NCI-H524 (cell line): ENCODE data around the gene PCYOX1L.

Experiments used
- DNase-seq, 2 experiments: peaks; one replicate each; lab custom pipeline; 2025; lab: John Stamatoyannopoulos, UW

The PCYOX1L gene

DNA sequence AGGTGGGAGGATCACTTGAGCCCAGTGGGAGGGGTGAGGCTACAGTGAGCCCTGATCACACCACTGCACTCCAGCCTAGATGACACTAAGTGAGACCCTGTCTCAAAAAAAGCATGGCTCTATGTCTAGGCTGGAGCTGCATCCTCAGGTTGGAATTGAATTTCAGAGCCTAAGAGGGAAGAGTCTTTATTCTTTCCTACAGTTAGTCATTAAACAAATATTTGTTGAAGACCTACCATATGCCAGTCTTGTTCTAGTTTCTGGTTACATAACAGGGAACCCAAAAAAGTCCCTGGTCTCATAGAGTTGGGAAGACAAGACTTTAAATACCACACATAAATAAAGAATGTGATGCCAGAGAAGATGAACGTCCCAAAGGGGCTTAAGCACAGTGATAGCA, 19.5 kb upstream of the PCYOX1L start:
- no peak for DNase-seq

DNA sequence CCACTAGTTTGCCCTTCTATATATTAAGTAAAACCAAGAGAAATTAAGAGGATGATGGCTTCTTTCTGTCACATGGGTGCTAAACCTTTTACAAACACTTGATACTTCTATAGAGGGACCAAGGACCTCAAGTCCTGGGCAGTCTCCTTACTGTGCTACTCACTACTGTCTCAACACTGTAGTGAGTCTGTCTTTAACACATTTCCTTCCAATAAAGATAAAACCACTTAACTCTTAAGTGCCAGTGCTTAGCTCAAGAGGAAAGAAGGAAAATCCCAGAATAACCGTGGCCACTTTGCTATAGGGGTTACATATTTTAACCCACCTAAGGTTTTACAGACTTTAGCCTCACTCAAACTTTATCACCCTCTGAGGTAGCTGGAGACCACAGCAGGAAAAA, 16.9 kb upstream of the PCYOX1L start:
- peak; percentile 42 to 72 for DNase-seq

DNA sequence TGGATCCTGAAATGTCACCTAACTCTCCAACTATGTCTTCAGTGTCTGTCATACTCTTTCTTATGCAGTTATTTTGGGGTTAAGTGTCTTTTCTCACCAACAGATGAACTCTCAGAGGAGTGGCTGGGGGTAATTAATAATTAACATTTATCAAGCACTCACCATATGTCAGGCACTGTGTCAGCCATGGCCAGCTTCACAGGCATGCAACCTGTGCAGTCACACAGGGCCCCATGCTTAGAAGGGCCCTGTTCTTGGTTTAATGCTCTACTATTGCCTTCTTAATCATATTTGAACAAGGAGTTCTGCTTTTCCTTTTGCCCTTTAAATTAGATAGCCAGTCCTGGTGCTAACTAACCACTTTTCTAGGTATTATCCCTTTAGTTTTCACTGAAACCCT, 16.0 kb upstream of the PCYOX1L start:
- DNase-seq, result peak; percentile 60 to 89

DNA sequence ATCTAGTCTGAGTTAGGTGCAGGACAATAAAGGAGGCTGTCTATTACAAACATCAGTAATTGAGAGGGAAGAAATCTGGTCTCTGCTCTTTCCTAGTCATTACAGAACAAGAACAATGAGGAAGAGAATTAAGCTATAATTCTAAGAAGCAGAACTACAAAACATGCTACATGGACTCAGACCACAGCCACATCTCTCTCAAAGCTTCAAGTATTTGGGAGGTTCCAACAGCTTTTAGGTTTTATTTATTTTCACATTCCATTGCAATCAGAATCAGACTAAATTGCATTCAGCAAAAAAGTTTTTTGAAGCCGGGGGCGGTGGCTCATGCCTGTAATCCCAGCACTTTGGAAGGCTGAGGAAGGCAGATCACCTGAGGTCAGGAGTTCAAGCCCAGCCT, 13.7 kb upstream of the PCYOX1L start:
- no peak for DNase-seq

DNA sequence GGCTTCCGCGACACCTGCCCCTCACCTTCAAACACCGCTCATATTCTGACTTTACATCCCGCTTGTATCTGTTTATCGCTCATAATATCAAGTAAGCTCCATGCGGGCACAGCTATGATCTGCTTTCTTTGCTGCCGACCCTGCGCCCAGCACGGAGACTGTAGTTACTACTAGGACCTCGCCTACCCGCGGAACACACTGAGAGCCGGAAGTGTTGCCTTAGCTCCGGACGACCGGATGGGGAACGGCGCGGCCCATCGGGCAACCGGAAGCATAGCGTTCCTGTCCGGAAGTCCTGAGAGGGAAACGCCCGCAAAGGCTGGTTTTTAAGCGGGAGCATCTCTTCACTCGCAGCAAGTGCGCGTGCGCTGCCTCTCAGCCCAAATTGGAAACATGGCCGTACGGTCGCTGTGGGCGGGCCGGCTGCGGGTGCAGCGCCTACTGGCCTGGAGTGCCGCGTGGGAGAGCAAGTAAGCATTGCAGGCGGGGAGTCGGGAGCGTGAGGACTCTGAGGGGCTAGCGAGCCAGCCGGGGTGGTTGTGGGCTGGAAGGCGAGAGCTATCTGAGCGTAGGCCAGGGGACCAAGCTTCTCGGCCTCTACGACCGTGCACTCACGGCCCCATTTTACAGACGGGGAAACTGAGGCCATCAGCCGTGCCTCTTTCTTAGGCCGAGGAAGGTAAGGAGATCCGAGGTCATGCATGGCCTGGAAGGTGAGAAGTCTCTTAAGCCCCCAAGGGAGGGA, 12.5 kb upstream of the PCYOX1L start, which contains the start of gene GRPEL2:
Gene GRPEL2 (plus strand): TSS at position 353 of the 745 bp plus-strand sequence. CDS start 41 bp downstream, at position 394.
- peak; percentile 92 to 97 for DNase-seq

- no peak for DNase-seq
Measured at GRCh38 chr5:149345892-149346222, 12.0 kb upstream of the PCYOX1L start.

DNA sequence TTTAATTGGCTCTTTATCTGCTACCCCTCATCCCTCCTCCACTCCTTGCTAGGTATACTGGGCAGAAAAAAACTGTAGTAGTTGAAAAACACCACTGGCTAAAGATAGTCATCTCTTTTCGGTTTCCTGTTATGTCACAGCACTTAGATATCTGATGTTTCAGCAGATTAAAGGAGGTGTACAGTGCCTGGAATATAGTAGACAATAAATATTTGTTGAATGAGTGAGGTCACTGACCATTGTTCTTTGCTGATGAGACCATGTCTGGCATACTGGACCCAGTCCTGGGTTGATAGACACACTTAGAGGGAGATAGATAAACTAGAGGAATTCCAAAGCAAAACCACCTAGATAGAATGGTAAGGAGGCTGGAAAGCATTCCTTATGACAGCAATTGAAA, 9.3 kb upstream of the PCYOX1L start:
- no peak for DNase-seq

DNA sequence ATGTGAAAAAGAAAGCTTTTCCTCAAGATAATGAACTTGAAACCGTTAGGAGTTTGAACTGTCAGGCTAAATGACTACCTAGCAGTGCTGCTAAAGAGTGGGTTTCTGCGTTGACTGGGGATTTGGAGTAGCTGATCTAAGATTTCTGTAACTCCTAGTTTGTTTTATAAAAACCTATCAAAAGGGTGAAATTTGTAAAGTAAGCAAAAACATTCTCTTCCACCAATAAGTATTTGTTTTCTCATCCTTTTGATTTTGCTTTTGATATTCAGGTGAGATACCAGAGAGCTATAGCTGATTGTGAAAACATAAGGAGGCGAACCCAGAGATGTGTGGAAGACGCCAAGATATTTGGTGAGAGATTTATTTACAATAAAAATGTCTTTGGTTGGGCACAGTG, 8.5 kb upstream of the PCYOX1L start:
- no peak for DNase-seq

DNA sequence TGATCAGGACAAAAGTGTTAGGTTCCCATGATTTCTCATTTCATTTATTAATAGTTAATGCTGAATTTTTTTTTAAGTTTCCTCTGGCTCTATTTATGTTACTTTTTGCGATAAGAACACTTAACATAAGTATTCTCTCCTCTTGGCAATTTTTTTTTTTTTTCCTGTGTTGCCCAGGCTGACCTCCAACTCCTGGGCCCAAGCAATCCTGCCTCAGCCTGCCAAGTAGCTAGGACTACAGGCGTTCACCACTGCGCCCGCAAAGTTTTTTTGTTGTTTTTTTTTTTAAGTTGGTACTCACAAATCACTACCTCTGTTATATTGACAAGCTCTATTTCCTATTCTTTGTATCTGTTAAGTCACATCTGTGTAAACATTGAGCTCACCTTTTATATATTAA, 5.7 kb upstream of the PCYOX1L start:
- no peak for DNase-seq

- no peak for DNase-seq
Measured at GRCh38 chr5:149353911-149354310, 3.9 kb upstream of the PCYOX1L start.

DNA sequence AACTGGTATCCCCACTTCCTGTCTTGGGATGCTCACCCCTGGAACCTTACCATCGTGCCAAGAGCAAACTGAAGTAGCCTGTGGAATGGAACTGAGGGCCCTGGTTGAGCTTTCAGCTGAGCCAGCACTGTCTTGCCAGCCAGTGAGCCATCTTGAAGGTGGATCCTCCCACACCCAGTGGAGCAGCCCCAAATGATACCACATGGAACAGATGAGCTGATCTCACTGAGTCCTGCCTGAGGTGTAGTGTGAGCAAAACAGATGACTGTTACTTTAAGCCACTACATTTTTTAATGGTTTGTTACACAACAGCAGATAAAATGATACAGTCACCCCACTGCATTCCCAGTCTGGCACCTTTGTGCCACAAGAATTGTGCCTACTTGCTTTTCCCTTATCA, 2.2 kb upstream of the PCYOX1L start:
- DNase-seq, result no peak

DNA sequence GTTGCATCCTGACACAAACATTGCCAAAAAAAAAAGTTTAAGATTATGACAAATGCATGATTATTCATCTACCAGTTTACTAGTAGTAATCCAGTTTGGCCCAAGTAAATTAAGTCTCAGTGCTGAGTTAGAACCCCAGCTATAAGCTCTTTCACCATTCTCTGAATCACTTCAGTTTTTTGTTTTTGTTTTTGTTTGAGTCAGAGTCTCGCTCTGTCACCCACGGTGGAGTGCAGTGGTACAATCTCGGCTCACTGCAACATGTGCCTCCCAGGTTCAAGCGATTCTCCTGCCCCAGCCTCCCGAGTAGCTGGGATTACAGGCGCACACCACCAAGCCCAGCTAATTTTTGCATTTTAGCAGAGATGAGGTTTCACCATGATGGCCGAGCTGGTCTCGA, 1.5 kb upstream of the PCYOX1L start:
- no peak for DNase-seq

DNA sequence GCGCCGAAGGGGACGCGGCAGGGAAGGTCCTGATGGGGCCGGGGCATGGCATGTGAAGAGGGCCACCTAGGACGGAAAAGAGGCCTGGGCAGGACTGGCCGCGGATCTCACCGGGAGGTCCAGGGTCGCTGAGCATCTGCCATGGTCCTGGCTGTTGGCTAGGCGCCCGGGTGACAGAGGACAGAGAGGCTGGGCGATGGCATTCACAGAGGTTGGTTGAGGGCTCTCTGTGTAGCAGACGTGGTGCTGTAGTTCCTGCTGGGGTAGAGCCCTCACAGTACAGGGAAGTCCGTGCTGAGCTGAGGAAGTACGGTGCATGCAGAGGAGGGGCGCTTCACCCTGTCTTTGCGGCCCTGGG, 427 bp downstream of the PCYOX1L start:
- DNase-seq, result peak; percentile 9 to 36

DNA sequence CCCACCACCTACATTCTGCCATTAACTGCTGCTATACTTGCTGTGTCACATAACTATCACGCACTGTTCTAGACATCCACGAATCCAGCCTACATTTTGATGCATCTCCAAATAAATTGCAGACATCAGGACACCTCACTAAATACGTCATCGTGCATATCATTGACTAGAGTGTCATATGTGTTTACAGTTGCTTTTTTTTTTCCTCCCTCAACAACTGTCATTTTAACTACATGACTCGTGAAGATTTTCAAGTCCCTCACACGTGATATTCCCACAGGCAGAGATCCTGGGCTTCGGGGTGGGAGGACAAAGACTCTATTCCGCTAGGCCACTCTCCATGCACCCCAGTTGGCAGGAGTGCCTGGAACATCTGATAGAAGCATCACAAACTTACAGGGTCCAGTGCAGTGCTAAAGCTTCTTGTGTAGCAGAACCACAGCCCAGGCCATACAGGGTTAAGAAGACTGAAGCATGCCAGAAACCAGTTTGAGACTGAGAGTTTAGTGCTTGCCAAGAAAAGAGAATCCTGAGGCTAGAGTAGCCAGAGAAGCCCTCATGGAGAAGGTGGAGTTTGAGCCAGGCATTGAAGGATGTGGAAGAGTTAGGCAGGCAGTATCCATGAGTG, 1.1 kb downstream of the PCYOX1L start:
- DNase-seq, result no peak

DNA sequence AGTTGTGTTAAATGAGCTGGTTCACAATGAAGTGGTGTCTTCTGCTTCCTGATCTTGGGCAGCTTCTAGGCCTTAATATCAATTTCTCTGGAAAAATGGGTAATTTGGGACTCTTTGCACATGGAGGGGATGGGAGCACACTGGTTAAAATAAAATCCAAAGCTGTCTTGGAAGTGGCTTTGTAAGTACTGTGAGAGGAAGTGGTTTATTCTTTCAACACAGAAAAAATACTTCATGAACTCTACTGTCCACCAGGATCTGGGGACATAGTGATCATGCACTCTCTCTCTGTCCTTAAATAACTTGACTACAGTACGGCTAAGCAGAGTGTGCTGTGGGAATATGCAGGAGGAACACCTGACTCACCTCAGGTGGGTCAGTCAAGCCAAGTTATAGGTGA, 2.4 kb downstream of the PCYOX1L start:
- DNase-seq, result no peak

DNA sequence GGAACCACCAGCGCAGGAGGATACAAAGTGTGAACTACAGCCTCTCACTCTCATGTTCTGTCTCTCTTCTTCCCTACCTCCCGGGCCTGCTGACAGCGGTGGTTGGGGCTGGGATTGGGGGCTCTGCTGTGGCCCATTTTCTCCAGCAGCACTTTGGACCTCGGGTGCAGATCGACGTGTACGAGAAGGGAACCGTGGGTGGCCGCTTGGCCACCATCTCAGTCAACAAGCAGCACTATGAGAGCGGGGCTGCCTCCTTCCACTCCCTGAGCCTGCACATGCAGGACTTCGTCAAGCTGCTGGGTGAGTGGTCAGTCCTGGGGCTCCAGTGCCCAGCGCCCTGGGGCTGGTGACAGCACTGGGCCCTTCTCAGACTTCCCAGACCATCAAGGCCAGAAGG, 4.7 kb downstream of the PCYOX1L start:
- no peak for DNase-seq

- no peak for DNase-seq
Measured at GRCh38 chr5:149363358-149363757, 5.5 kb downstream of the PCYOX1L start.

DNA sequence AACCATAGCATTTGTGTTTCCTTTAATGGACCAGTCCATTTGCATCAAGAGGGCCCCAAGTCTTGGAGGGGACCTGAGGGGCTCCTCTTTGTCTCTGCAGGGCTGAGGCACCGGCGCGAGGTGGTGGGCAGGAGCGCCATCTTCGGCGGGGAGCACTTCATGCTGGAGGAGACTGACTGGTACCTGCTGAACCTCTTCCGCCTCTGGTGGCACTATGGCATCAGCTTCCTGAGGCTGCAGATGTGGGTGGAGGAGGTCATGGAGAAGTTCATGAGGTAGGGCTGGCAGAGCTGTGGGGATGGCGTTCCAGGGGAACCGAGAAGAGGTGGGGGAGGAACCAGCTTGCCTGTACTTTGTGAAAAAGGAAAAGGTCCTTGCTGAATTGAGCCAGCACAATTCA, 6.1 kb downstream of the PCYOX1L start:
- no peak for DNase-seq

- DNase-seq, result no peak
Measured at GRCh38 chr5:149364719-149365118, 6.9 kb downstream of the PCYOX1L start.

GRCh38 chr5:149365418-149365817, 7.6 kb downstream of the PCYOX1L start:
- DNase-seq, result no peak

DNA sequence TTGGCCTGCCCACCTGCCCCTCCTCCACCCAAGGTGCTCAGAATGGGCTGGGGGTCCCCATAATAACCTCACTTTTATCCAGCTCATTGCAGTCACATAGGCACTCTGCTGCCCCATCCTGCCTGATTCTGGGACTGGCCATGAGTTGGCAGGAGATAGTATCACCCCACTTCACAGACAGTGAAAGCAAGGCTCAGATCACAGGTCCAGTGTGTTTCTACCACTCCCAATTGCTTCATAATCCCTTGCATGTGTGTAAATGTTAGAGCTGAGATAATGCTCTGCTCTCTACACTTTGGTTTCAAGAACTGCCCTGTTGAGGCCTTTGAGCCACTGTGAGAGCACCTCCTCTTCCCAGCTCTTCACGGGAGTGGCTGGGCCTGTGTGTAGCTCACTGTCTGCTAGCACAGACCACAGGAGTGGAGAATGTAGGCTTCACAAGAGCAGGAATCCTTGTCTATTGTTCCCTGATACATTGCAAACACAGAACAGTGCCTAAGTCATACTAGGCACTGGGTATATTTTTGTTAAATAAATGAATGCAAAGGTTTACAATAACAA, 8.4 kb downstream of the PCYOX1L start:
- no peak for DNase-seq

GRCh38 chr5:149367249-149367971, 9.6 kb downstream of the PCYOX1L start:
- peak; percentile 41 to 76 for DNase-seq
